MCF 10A (cell line): ENCODE measurements around the gene COPS3. TPM values are rescaled to one million over a fixed set of nuclear protein-coding genes. Genes with fewer than 3 reads are reported as not detected.

ENCODE experiments used
- Bru-seq: library from RNA; stranded (reverse); fragments of 400-500 nt; gene quantifications from one replicate; lab custom pipeline; 2021; lab: Mats Ljungman, UMichigan
- BruChase-seq, 2 experiments: library from RNA; stranded (reverse); fragments of 400-500 nt; gene quantifications; one replicate each; lab custom pipeline; 2021; lab: Mats Ljungman, UMichigan
- BruUV-seq: library from RNA; stranded (reverse); fragments of 400-500 nt; replicated peaks from 2 replicates; lab custom pipeline; 2021; lab: Mats Ljungman, UMichigan
- CTCF ChIA-PET: fragments of 300-600 bp; sonication (Branson Sonifier 250); formaldehyde crosslinking; extraction: SDS; loops from one replicate; lab custom pipeline; 2021; ENCODE audit warnings: antibody characterized with exemption, inconsistent platforms; lab: Yijun Ruan, JAX
- POLR2A ChIA-PET: fragments of 300-600, 350-650 bp; sonication (Branson Sonifier 250); formaldehyde crosslinking; extraction: SDS; loops from one replicate; lab custom pipeline; 2020; ENCODE audit warnings: antibody characterized with exemption, inconsistent platforms; lab: Yijun Ruan, JAX
- DNase-seq: peaks from one replicate; pipeline ENCODE4 v3.0.0-alpha.2; 2018; ENCODE audit not compliant: unreplicated experiment
- H3K27ac Mint-ChIP-seq: one replicate; pipeline ENCODE4 v1.8.0; 2022; ENCODE audit warnings: mild to moderate bottlenecking, low read depth, mixed read lengths; ENCODE audit not compliant: unreplicated experiment
- H3K27me3 Mint-ChIP-seq: one replicate; pipeline ENCODE4 v1.8.0; 2022; ENCODE audit warnings: mixed read lengths; ENCODE audit not compliant: insufficient read depth, unreplicated experiment
- H3K36me3 Mint-ChIP-seq: one replicate; pipeline ENCODE4 v1.8.0; 2022; ENCODE audit warnings: mild to moderate bottlenecking, moderate library complexity, mixed read lengths; ENCODE audit not compliant: insufficient read depth, unreplicated experiment
- H3K4me1 Mint-ChIP-seq: one replicate; pipeline ENCODE4 v1.8.0; 2022; ENCODE audit warnings: mixed read lengths; ENCODE audit not compliant: insufficient read depth, unreplicated experiment
- H3K4me3 Mint-ChIP-seq: one replicate; pipeline ENCODE4 v1.8.0; 2022; ENCODE audit warnings: mild to moderate bottlenecking, moderate library complexity, mixed read lengths; ENCODE audit not compliant: unreplicated experiment
- H3K9me3 Mint-ChIP-seq: one replicate; pipeline ENCODE4 v1.8.0; 2022; ENCODE audit warnings: mixed read lengths; ENCODE audit not compliant: unreplicated experiment
- intact Hi-C: fragments of 100-400 bp; cut with micrococcal nuclease; formaldehyde crosslinking; loops from 2 replicates; pipeline ENCODE4 v1.14.1; 2022
- long read RNA-seq: library from polyadenylated mRNA; stranded (forward); transcript quantifications from one replicate; pipeline ENCODE4 v2.0.0, GENCODE V29; 2022
- total RNA-seq: library from RNA; stranded (reverse); gene quantifications from 2 replicates; pipeline ENCODE4 v1.2.3, GENCODE V29; 2022
- TF ChIP-seq, protein P1 (sequence below): fragments of 200-600 bp; IDR thresholded peaks from one replicate; pipeline ENCODE4 v1.8.0; 2022; ENCODE audit warnings: antibody characterized with exemption, mild to moderate bottlenecking; ENCODE audit not compliant: unreplicated experiment

Gene COPS3
- total RNA-seq (67.0 and 91.8 TPM in 2 replicates), Bru-seq, nascent RNA (percentile 76 among the genes with signal in this experiment), BruChase-seq, experiment 1, labeled RNA remaining after a 6-hour chase (percentile 79 among the genes with signal in this experiment), BruChase-seq, experiment 2, labeled RNA remaining after a 2-hour chase (percentile 70 among the genes with signal in this experiment)
- long read RNA-seq, transcript COPS3-201 (12 exons, 1,641 nt): major isoform, 233 of 281 reads
- long read RNA-seq, partial matches to known transcripts: 5 of 281 reads
- long read RNA-seq, other reads (novel, unspliced or antisense): 43 of 281 reads

DNA sequence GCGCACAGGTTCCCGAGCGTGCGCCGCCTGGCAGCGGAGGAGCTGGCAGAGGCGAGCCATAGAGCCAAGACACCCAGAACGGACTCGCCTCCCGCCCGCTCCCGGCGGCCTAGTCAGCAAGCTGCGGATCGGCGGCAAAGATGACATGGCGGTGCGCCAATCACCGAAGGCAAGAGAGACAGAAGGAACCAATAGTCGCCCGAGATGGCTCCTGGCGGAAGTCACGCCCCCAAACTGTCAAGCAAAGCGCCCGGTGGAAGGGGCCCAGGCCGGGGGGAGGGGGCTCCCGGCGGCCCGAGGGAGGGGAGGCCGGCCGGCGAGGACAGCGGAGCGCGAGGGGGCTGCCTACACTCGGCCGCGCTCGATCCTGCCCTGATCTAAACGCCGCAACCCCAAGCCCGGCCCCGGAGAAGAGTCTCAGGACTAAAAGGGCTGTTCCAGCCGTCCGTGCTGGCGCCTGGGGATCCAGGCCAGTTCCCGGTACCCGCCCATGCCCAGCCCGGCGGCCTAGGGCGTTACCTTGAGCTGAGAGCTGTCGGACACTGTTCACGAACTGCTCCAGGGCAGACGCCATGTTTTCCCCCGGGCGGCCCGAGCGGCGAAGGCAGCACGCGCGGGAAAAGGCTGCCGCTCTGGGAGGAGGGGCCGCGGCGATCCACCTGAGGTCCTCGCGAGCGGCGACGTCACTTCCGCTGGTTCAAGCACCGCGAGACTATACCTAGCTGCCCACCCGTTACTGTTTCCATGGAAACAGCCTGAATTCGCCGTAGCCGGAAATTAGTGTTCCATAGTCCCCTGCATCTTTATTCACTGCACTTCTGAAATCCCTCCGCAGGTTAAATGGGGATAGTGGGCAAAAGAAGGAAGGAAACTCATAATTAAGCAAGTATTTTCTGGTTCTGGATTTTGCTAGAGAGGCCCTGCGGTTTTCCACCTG lies at the start of gene COPS3:
TSS of gene COPS3 (minus strand) at position 634 of the 937 bp plus-strand sequence. CDS start at position 574, 60 bp downstream.
- BruUV-seq: no TSS peak
- intact Hi-C loops: no loop called here
- peaks cover 21% of the 10 kb centered on the region for H3K36me3 Mint-ChIP-seq
- H3K4me1 Mint-ChIP-seq: peaks cover 21% of the 10 kb centered on the region
- CTCF ChIA-PET: interaction anchor here (0.8 to 1.1 kb wide), 2 partner anchors 10 to 26 kb away, joined by 3 read pairs; no protein-coding TSS in a partner anchor
- peak within 1 kb of the TSS; percentile 98 for H3K27ac Mint-ChIP-seq
- TF ChIP-seq, protein P1, sequence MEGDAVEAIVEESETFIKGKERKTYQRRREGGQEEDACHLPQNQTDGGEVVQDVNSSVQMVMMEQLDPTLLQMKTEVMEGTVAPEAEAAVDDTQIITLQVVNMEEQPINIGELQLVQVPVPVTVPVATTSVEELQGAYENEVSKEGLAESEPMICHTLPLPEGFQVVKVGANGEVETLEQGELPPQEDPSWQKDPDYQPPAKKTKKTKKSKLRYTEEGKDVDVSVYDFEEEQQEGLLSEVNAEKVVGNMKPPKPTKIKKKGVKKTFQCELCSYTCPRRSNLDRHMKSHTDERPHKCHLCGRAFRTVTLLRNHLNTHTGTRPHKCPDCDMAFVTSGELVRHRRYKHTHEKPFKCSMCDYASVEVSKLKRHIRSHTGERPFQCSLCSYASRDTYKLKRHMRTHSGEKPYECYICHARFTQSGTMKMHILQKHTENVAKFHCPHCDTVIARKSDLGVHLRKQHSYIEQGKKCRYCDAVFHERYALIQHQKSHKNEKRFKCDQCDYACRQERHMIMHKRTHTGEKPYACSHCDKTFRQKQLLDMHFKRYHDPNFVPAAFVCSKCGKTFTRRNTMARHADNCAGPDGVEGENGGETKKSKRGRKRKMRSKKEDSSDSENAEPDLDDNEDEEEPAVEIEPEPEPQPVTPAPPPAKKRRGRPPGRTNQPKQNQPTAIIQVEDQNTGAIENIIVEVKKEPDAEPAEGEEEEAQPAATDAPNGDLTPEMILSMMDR: no peak
- H3K4me3 Mint-ChIP-seq: peak within 1 kb of the TSS; percentile 94
- H3K27me3 Mint-ChIP-seq: no peaks in the 10 kb centered on the region
- DNase-seq: peak; percentile 98
- H3K9me3 Mint-ChIP-seq: no peaks in the 10 kb centered on the region
- POLR2A ChIA-PET: interaction anchor here (0.6 to 3.7 kb wide), 16 partner anchors 8 to 544 kb away, joined by 3 to 19 read pairs (median 4); partner anchors contain the start of genes FLCN and PLD6

GRCh38 chr17:17328251-17328650 lies 47.2 kb upstream of the COPS3 start:
- no peak for DNase-seq
- Mint-ChIP-seq H3K36me3 (no peaks in the 10 kb centered on the region), H3K9me3 (no peaks in the 10 kb centered on the region), H3K27ac (no peak overlapping the region), H3K4me1 (no peaks in the 10 kb centered on the region), H3K27me3 (no peaks in the 10 kb centered on the region), H3K4me3 (no peak overlapping the region)
- ChIA-PET POLR2A (no interaction called here), CTCF (no interaction called here)
- BruUV-seq: no TSS peak
- TF ChIP-seq, protein P1: no peak
- intact Hi-C loops: no loop called here

GRCh38 chr17:17326275-17326875 lies 45.3 kb upstream of the COPS3 start:
- POLR2A ChIA-PET: no interaction called here
- DNase-seq: no peak
- no peaks in the 10 kb centered on the region for H3K27me3 Mint-ChIP-seq
- no TSS peak for BruUV-seq
- H3K9me3 Mint-ChIP-seq: no peaks in the 10 kb centered on the region
- H3K4me3 Mint-ChIP-seq: no peak overlapping the region
- TF ChIP-seq, protein P1: no peak
- H3K27ac Mint-ChIP-seq: no peak overlapping the region
- intact Hi-C loops: no loop called here
- no peaks in the 10 kb centered on the region for H3K4me1 Mint-ChIP-seq
- CTCF ChIA-PET: interaction anchor here (0.6 to 0.7 kb wide), 2 partner anchors 173 to 345 kb away, joined by 3 to 5 read pairs; no protein-coding TSS in a partner anchor
- H3K36me3 Mint-ChIP-seq: no peaks in the 10 kb centered on the region
